ENCODE data around the gene RASGEF1C. TPM values are rescaled to one million over a fixed set of nuclear protein-coding genes. Genes with fewer than 3 reads are reported as not detected.
A peak's percentile ranks its signal among the peaks of the same experiment; 100 is the strongest.
"Not testable (repeated sequence)": the region's sequence is repeated elsewhere in the genome, so short reads cannot be mapped to it uniquely, and the experiment has no call there.

The RASGEF1C gene
- total RNA-seq, 1 donor from 2014 or later, result 4.8 TPM

DNA sequence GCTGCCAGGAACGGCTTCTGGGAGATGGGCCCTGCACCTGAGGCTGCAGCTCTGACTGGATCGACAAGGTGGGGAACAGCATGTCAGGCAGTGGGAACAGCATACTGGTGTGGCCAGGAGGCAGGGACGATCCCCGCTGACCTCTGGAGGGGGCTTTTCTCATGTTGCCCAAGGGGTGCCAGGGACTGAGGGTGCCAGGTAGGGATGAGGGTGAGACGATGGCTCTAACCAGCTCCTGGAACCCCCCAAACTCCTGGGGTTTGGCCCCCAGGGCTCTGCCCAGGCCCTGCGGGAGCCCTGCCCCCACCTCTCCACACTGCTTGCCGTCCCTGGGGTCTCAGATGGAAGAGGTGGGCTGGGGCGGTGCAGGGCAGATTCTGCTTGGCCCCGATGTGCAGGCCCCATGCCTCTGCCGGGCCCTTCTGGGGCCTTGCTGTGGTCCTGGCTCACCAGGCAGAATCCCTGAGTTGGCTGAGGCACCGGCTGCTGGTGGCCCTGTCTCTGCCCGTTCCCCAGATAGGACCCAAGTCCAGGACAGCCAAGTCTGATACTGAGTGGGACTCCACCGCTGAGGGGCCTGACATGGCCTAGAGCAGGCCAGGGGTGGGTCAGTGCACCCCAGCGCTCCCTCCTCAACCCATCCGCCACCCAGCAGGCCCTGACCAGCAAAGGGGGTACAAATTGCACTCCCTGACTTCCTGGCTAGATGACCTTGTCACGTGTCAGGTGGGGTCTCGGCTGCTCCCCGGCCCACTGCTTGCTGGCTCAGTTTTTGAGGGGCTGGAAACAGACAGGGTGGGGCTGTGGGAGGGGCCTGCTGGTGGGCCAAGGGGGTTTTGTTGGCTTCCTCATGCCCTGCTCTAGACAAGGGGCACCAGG is 109.0 kb downstream of the RASGEF1C start:
- DNase-seq, result no peak

DNA sequence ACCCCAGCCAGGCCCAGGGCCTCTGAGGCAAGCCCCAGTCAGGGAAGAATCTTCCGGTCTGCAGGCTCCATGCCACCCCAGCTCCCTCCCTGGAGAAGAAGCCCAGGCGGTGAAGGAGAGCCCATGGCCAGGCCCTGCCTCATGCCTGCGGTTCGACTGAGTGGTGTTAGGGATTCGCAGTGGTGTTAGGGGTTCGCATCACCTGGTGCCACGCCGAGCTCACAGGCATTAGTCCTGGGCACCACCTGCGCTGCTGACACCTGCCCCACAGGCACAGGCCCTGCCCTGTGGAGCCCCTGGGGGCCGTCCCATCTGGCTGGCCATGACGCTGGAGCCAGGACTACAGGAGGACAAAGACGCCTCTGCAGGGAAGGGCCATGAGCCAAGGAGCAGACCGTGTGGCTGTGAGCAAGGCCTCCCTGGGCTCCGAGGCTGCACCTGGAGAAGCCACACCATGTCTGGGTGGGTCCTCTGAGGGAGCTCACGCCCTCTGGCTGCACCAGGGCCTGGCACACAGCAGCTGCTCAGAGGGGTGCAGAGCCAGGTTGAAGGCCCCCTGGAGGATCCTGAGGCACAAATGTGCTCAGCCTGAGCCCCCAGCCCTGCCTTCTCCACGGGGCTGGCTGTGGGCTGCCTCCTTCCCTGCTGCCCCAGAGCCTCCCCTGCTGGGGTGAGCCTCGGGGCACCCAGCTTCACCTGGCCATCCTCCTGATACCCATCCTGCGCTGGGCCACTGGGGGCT is 109.8 kb downstream of the RASGEF1C start:
- DNase-seq, result no peak

- no peak for DNase-seq
Observed at GRCh38 chr5:180098526-180098925, 110.5 kb downstream of the RASGEF1C start.

GRCh38 chr5:180097926-180098325 is 111.1 kb downstream of the RASGEF1C start:
- DNase-seq, result no peak

GRCh38 chr5:180097163-180097894 is 111.7 kb downstream of the RASGEF1C start:
- no peak for DNase-seq

- DNase-seq, result no peak
Observed at GRCh38 chr5:180096616-180097015, 112.4 kb downstream of the RASGEF1C start.

DNA sequence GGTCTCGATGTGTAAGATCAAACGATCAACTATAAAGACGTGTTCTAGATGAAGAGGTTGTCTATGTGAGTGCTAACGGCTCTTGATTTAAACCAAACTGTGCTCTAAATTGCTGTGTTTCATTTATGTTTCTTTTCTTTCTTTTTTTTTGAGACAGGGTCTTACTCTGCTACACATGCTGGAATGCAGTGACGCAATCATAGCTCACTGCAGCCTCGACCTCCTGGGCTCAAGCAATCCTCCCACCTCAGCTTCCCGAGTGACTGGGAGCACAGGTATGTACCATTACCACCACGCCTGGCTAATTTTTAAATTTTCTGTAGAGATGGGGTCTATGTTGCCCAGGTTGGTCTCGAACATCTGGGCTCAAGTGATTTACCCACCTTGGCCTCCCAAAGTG is 113.5 kb downstream of the RASGEF1C start:
- no peak for DNase-seq

DNA sequence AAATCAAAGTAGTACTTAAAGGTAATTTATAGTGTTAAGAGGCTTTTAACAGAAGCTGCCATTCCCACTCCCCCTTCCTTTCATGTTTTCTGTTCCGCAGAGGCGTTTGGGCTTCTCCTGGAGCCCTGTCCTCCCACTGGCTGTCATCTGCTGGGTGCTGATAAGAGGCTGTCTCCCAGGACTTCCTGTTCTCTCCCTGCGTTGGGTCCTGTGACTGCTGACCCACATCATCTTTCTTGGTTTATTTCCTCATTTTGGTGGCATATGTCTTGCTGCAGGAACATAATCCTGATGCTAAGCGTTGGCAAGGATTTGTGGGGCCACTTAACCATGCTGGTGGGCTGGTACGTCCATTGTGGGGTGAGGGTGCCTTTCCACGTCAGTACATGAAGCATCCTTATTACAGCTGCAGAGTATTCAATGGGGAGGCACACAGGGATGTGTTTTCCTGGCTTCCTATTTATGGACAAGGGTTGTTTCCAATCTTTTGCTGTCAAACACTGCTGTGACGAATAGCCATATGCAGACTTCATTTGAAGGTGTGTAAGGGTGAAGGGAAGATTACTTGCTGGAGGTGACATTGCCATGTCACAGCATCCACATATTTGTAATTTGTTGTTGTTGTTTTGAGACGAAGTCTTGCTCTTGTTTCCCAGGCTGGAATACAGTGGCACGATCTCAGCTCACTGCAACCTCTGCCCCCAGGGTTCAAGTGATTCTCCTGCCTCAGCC is 115.2 kb downstream of the RASGEF1C start:
- no peak for DNase-seq

DNA sequence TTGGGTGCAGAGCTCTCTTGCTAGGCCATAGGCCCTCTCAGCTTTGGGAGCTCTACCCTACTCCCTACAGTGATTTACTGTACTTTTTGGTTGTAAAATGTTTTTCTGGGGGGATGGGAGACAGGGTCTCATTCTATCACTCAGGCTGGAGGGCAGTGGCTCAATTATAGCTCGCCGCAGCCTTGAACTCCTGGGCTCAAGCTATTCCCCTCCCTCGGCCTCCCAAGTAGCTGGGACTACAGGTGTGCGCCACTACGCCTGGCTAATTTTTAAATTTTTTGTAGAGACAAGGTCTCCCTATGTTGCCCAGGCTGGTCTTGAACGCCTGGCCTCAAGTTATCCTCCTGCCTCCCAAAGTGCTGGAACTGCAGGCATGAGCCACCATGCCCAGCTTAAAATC is 115.8 kb downstream of the RASGEF1C start:
- no peak for DNase-seq

GRCh38 chr5:180090769-180091546 is 118.1 kb downstream of the RASGEF1C start:
- DNase-seq, result peak; percentile 55

GRCh38 chr5:180090098-180090768 is 118.8 kb downstream of the RASGEF1C start:
- peak; percentile 91 for DNase-seq

GRCh38 chr5:180089628-180090027 is 119.4 kb downstream of the RASGEF1C start:
- DNase-seq, result not testable (repeated sequence)

GRCh38 chr5:180088561-180088960 is 120.5 kb downstream of the RASGEF1C start:
- no peak for DNase-seq

- DNase-seq, result no peak
Observed at GRCh38 chr5:180086816-180087399, 122.1 kb downstream of the RASGEF1C start.

DNA sequence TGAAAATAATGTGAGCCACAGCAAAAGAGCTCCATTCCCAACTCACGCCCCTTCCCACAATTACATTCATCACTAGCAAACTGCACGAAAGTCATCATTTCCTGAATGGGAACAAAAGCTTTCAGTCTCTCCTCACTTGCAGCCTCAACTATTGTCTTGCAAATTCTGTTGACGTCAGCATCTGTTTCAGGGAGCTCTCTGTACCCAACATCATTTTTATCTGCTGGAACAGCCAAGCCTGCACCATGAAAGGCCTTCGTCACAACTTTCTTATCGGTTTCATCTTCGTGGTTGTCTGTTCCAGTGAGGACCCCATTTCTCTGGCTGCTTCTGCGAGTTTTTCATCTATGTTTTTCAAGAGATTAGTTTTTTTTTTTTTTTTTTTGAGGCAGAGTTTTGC is 123.2 kb downstream of the RASGEF1C start:
- DNase-seq, result no peak

DNA sequence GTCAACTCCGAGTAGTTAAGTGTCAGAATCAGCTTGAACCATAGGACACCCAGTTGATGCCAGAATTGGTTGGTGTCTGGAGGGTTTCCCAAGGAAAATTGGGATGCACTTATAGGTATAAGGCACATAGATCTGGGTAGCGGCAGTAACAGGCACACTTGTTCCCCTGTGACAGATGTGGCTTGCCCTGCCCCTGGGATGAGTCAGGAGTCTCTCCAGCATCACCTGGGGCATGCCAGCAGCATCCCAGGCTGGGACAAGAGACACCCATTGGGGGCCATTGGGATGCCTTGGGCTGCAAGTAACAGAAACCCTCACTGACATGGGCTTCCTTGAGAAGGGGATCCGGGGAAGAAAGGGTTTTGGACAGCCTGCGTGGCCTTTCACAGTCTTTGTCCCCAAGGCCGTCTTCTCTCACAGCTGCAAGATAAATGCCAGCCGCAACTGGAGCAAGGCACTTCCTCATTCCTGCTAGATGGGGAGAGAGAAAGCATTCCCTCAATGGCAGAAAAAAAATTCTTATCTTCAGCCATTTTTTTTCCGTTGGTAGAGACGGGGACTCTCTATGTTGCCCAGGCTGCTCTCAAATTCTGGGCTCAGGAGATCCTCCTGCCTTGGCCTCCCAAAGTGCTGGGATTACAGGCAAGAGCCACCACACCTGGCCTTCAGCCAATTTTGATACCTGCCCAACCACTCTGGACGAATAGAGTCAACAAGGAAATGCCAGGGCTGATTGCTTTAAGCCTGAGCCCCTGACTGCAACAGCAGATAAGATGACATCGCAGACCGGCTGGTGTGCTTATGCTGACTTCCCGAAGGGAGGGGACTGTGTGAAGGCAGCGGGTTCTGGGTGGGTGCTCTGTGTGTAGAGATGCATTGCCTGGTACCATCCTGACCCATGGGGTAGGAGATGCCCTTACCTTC is 124.1 kb downstream of the RASGEF1C start:
- DNase-seq, result peak; percentile 18

DNA sequence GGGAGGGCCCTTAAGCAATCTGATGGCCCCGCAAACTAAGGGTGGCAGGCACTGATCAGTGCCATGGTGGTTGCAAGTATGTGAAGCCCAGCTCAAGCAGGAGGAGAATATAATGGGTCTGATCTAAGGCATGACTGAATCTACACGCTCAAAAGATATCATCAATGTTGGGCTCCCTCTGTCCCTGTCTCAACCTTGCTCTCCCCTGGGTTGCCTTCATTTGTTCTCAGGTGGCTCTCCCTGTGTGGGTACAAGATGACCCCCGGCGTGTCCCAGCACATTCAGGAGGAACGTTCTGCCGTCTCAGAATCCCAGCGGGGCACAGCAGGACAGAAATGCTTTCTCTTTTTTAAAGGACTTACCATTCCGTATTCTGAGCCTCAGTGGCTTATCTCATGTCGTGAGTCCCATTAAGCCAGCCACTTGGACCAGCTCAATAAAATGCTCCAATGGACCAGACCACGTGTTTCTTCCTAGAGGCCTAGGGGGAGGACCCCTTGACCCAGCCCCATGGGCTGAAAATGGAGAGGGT is 125.4 kb downstream of the RASGEF1C start:
- DNase-seq, result no peak

- no peak for DNase-seq
Observed at GRCh38 chr5:180082633-180083420, 126.2 kb downstream of the RASGEF1C start.
